DOHH2 (cell line): ENCODE results near the gene HMG20A.

ENCODE experiments used
- H3F3A ChIP-seq: fragments of 200-600 bp; sonication (generic), shearing (Covaris generic); 2 replicates; pipeline ENCODE4 v1.6.0; 2016; ENCODE audit warnings: antibody characterized with exemption, mild to moderate bottlenecking; ENCODE audit not compliant: control insufficient read depth, insufficient read depth
- H3K27ac ChIP-seq: fragments of 200-600 bp; sonication (generic); 2 replicates; pipeline ENCODE4 v1.5.1; 2014; ENCODE audit warnings: low read depth, mild to moderate bottlenecking, low read length, moderate library complexity
- H3K27me3 ChIP-seq: fragments of 200-600 bp; sonication (generic); 2 replicates; pipeline ENCODE4 v1.6.1; 2014; ENCODE audit warnings: mild to moderate bottlenecking, low read length, mixed read lengths; ENCODE audit not compliant: control insufficient read depth
- H3K36me3 ChIP-seq: fragments of 200-600 bp; sonication (generic); 2 replicates; pipeline ENCODE4 v1.6.1; 2014; ENCODE audit warnings: mild to moderate bottlenecking, low read length, moderate library complexity, mixed read lengths; ENCODE audit not compliant: control insufficient read depth
- H3K4me1 ChIP-seq: fragments of 200-600 bp; sonication (generic); 2 replicates; pipeline ENCODE4 v1.6.1; 2014; ENCODE audit warnings: mild to moderate bottlenecking, low read length, mixed read lengths; ENCODE audit not compliant: control insufficient read depth
- H3K4me2 ChIP-seq: fragments of 200-600 bp; sonication (generic); 2 replicates; pipeline ENCODE4 v1.6.0; 2014; ENCODE audit warnings: mild to moderate bottlenecking, low read length, moderate library complexity
- H3K4me3 ChIP-seq: fragments of 200-600 bp; sonication (generic); 2 replicates; pipeline ENCODE4 v1.5.1; 2014; ENCODE audit warnings: mild to moderate bottlenecking, low read length, mixed read lengths
- H3K79me2 ChIP-seq: fragments of 200-600 bp; sonication (generic); 2 replicates; pipeline ENCODE4 v1.6.1; 2014; ENCODE audit warnings: mild to moderate bottlenecking, low read length, mixed read lengths; ENCODE audit not compliant: control insufficient read depth
- H3K9me2 ChIP-seq: fragments of 200-600 bp; sonication (generic); replicated peaks from 2 replicates; pipeline ENCODE4 v1.6.1; 2014; ENCODE audit warnings: mild to moderate bottlenecking, low read length, mixed read lengths; ENCODE audit not compliant: control insufficient read depth
- H3K9me3 ChIP-seq: fragments of 200-600 bp; sonication (generic); 2 replicates; pipeline ENCODE4 v1.6.1; 2014; ENCODE audit warnings: antibody characterized with exemption, low read length, mixed read lengths; ENCODE audit not compliant: control insufficient read depth, insufficient read depth
- H4K20me1 ChIP-seq: fragments of 200-600 bp; sonication (generic); 2 replicates; pipeline ENCODE4 v1.6.0; 2014; ENCODE audit warnings: low read depth, mild to moderate bottlenecking, antibody characterized with exemption, low read length, moderate library complexity; ENCODE audit not compliant: control insufficient read depth, insufficient read depth
- CTCF ChIP-seq: fragments of 200-600 bp; sonication (generic); IDR thresholded peaks from one replicate; pipeline ENCODE4 v1.5.1; 2014; ENCODE audit warnings: antibody characterized with exemption, mild to moderate bottlenecking, low read depth, low read length; ENCODE audit not compliant: poor library complexity, severe bottlenecking
- EZH2phosphoT487 ChIP-seq: fragments of 200-600 bp; sonication (generic); IDR thresholded peaks from 2 replicates; pipeline ENCODE4 v1.6.1; 2017; ENCODE audit warnings: borderline replicate concordance, mild to moderate bottlenecking, antibody characterized with exemption, low read length, moderate library complexity, mixed read lengths

The HMG20A gene

GRCh38 chr15:77506311-77507142 lies 85.8 kb downstream of the HMG20A start:
- H3K4me3 ChIP-seq, result no peak overlapping the region
- peaks cover 28% of the 10 kb centered on the region for H3K4me1 ChIP-seq
- no peak overlapping the region for H3K27ac ChIP-seq

GRCh38 chr15:77507143-77507897 lies 86.6 kb downstream of the HMG20A start:
- TF ChIP-seq CTCF (no peak), EZH2phosphoT487 (no peak)
- H3K27ac ChIP-seq, result no peak overlapping the region
- H3K4me3 ChIP-seq, result peak overlapping the region; percentile 23; the same call in 1 of the 2 replicates
- peak overlapping the region; percentile 48 for H3K4me2 ChIP-seq
- no peaks in the 10 kb centered on the region; the same call in 1 of the 2 replicates for H3K27me3 ChIP-seq
- no peaks in the 10 kb centered on the region for H3K9me2 ChIP-seq
- H3K9me3 ChIP-seq, result no peaks in the 10 kb centered on the region
- H3K4me1 ChIP-seq, result peaks cover 28% of the 10 kb centered on the region
- H3K79me2 ChIP-seq, result no peaks in the 10 kb centered on the region
- H3F3A ChIP-seq, result no peaks in the 10 kb centered on the region
- no peaks in the 10 kb centered on the region for H4K20me1 ChIP-seq
- no peaks in the 10 kb centered on the region for H3K36me3 ChIP-seq

More at GRCh38 chr15:77506311-77507142, 85.8 kb downstream of the HMG20A start:
- no peaks in the 10 kb centered on the region for H3K9me3 ChIP-seq
- H3K36me3 ChIP-seq, result no peaks in the 10 kb centered on the region
- no peaks in the 10 kb centered on the region; the same call in 1 of the 2 replicates for H3K27me3 ChIP-seq
- H3K9me2 ChIP-seq, result no peaks in the 10 kb centered on the region
- no peaks in the 10 kb centered on the region for H4K20me1 ChIP-seq
- no peaks in the 10 kb centered on the region for H3F3A ChIP-seq
- TF ChIP-seq CTCF (no peak), EZH2phosphoT487 (no peak)
- peak overlapping the region; percentile 48; the same call in 1 of the 2 replicates for H3K4me2 ChIP-seq
- no peaks in the 10 kb centered on the region for H3K79me2 ChIP-seq

- peak overlapping the region; percentile 48 for H3K4me2 ChIP-seq
- no peaks in the 10 kb centered on the region for H3F3A ChIP-seq
- TF ChIP-seq CTCF, result no peak
- no peak for TF ChIP-seq EZH2phosphoT487
- no peaks in the 10 kb centered on the region for H3K9me2 ChIP-seq
- H3K4me1 ChIP-seq, result peaks cover 28% of the 10 kb centered on the region
- no peak overlapping the region for H3K27ac ChIP-seq
- H3K36me3 ChIP-seq, result no peaks in the 10 kb centered on the region
- 0 out of 2 replicates have a peak overlapping the region, but pooled peaks have one; percentile 23 for H3K4me3 ChIP-seq
- no peaks in the 10 kb centered on the region for H3K79me2 ChIP-seq
- H3K9me3 ChIP-seq, result no peaks in the 10 kb centered on the region
- H3K27me3 ChIP-seq, result no peaks in the 10 kb centered on the region
- H4K20me1 ChIP-seq, result no peaks in the 10 kb centered on the region
Observed at GRCh38 chr15:77507911-77508310, 87.2 kb downstream of the HMG20A start.
